Pancreas (tissue), 10 donors: ENCODE data around the gene CASP4. TPM values are rescaled to one million over a fixed set of nuclear protein-coding genes. Genes with fewer than 3 reads are reported as not detected.
A peak's percentile ranks its signal among the peaks of the same experiment; 100 is the strongest.

ENCODE experiments used
- ATAC-seq, 4 donors: fragments of 200-7000 bp; cut with Tn5 transposase; one replicate each; pipeline versions ENCODE4 v1.8.0 to v1.9.1; 2020; ENCODE audit warnings: mild to moderate bottlenecking in 4 of 4, moderate library complexity in 4 of 4
- DNase-seq, 6 donors: peaks; one replicate each; pipeline ENCODE4 v3.0.0-alpha.2; 2020
- FAIRE-seq: peaks from 2 replicates; lab custom pipeline; 2012; peaks lifted over from hg19 to GRCh38; lab: Jason Lieb, UNC
- H3K27ac ChIP-seq, 4 donors: fragments of 200-600 bp; sonication (generic); 1 replicate in 3 of 4; 2 replicates in 1 of 4; pipeline versions ENCODE4 v1.5.0 to v1.8.0; 2020
- H3K27me3 ChIP-seq, 4 donors: fragments of 200-600 bp; one replicate each; pipeline ENCODE4 v1.8.0; 2021
- H3K36me3 ChIP-seq, 3 donors: fragments of 200-600 bp; sonication (generic) in 1 of 3; one replicate each; pipeline versions ENCODE4 v1.5.0 to v1.8.0; 2020 to 2021
- H3K4me1 ChIP-seq, 3 donors: fragments of 200-600 bp; one replicate each; pipeline ENCODE4 v1.8.0; 2021
- H3K4me3 ChIP-seq, 4 donors: fragments of 200-600 bp; sonication (generic) in 2 of 4; one replicate each; pipeline versions ENCODE4 v1.5.0 to v1.8.0; 2020 to 2021
- H3K9me3 ChIP-seq, 4 donors: fragments of 200-600 bp; one replicate each; pipeline ENCODE4 v1.8.0; 2021
- CTCF ChIP-seq, 4 donors: fragments of 200-600 bp; sonication (generic) in 3 of 4; IDR thresholded peaks; one replicate each; pipeline versions ENCODE4 v1.5.0 to v1.8.0; 2021; ENCODE audit warnings: antibody characterized with exemption in 4 of 4
- WGBS, 2 donors: extraction: QIAGEN DNeasy Blood & Tissue Kit; methylation state at CpG; one replicate each; pipeline ENCODE4 v1.1.7; 2013; 5-methylcytosine and 5-hydroxymethylcytosine counted together
- intact Hi-C, 3 donors: fragments of 100-400 bp; cut with DNase I; formaldehyde crosslinking; loops; one replicate each; pipeline versions ENCODE4 v1.11.1 to v1.14.2; 2022
- polyA plus RNA-seq, 2 donors: library from polyadenylated mRNA; stranded (reverse); fragments of 200-250 nt; gene quantifications; one replicate each; pipeline ENCODE4 v1.2.3, GENCODE V29; 2013
- total RNA-seq, 6 donors: library from RNA; stranded (reverse); fragmentation: NEBNext Ultra II Directional in 4 of 6; extraction: Animal tissue kit (Norgen Biotek cat#: 25700) in 4 of 6; gene quantifications; one replicate each; pipeline versions ENCODE4 v1.2.1 to v1.2.4, GENCODE V29; 2021 to 2023
- donor health status: healthy with polysubstance abuse.
- donor health status: DM: no; HTN: no; CAD: no; lungs with moderate emphysema.
- donor health status: DM: no; HTN: no; CAD: no.
- donor health status: control.
- donor health status: control.
- donor health status: Bipolar disorder and iron deficiency.
- donor health status: DM: yes; HTN: yes; CAD: no.
- donor health status: DM: no; HTN: no; CAD: no.
- donor health status: DM: no; HTN: no; CAD: no.
- donor health status: DM: yes; HTN: yes; CAD: no.

CASP4 gene
- total and polyA plus RNA-seq, 8 donors, result 29.7 to 60.8 (median 42.6) TPM

GRCh38 chr11:105000797-105001196 is 32.4 kb upstream of the CASP4 start:
- H3K4me3 ChIP-seq, result no peak overlapping the region
- peak in 2 of 4 donors; percentile 53 to 62 for ATAC-seq
- WGBS, 2 donors, result 74 to 84% methylated on average over 7 of the region's 7 CpGs
- no peak for FAIRE-seq
- TF ChIP-seq CTCF (IDR thresholded peaks at IDR 0.05), result peak in 3 of 4 donors; percentile 17 to 35 (median 20)
- H3K9me3 ChIP-seq, result no peaks in the 10 kb centered on the region
- no peaks in the 10 kb centered on the region for H3K27me3 ChIP-seq
- H3K4me1 ChIP-seq, result no peaks in the 10 kb centered on the region
- no peak overlapping the region for H3K27ac ChIP-seq
- H3K36me3 ChIP-seq, result no peaks in the 10 kb centered on the region
- intact Hi-C loops, result no loop called here
- DNase-seq, result peak in 2 of 6 donors; percentile 15 to 21

- H3K4me3 ChIP-seq, result no peak overlapping the region
Measured at GRCh38 chr11:105000167-105000566, 31.8 kb upstream of the CASP4 start.

GRCh38 chr11:104999721-105000120 is 31.3 kb upstream of the CASP4 start:
- 63 to 74% methylated on average over 1 of the region's 1 CpG for WGBS, 2 donors
- Histone ChIP-seq H3K27me3 (no peaks in the 10 kb centered on the region), H3K36me3 (no peaks in the 10 kb centered on the region), H3K4me1 (no peaks in the 10 kb centered on the region), H3K27ac (no peak overlapping the region), H3K4me3 (no peak overlapping the region), H3K9me3 (no peaks in the 10 kb centered on the region)
- DNase-seq (no peak), FAIRE-seq (no peak), ATAC-seq (no peak)
- no peak for TF ChIP-seq CTCF (IDR thresholded peaks at IDR 0.05)
- intact Hi-C loops, result no loop called here

More at GRCh38 chr11:105000167-105000566, 31.8 kb upstream of the CASP4 start:
- H3K4me1 ChIP-seq, result no peaks in the 10 kb centered on the region
- ATAC-seq (no peak), FAIRE-seq (no peak), DNase-seq (no peak)
- H3K9me3 ChIP-seq, result no peaks in the 10 kb centered on the region
- no peaks in the 10 kb centered on the region for H3K27me3 ChIP-seq
- 82 to 91% methylated on average over 5 of the region's 5 CpGs for WGBS, 2 donors
- intact Hi-C loops, result no loop called here
- H3K36me3 ChIP-seq, result no peaks in the 10 kb centered on the region
- no peak for TF ChIP-seq CTCF (IDR thresholded peaks at IDR 0.05)
- H3K27ac ChIP-seq, result no peak overlapping the region

- H3K4me1 ChIP-seq, result no peaks in the 10 kb centered on the region
- H3K27me3 ChIP-seq, result no peaks in the 10 kb centered on the region
- ATAC-seq, result no peak
- no peaks in the 10 kb centered on the region for H3K36me3 ChIP-seq
- TF ChIP-seq CTCF (IDR thresholded peaks at IDR 0.05), result no peak
- WGBS, 2 donors, result 41 to 54% methylated on average over 6 of the region's 6 CpGs
- H3K9me3 ChIP-seq, result no peaks in the 10 kb centered on the region
- no peak for DNase-seq
- H3K27ac ChIP-seq, result no peak overlapping the region
- intact Hi-C loops, result no loop called here
- no peak overlapping the region for H3K4me3 ChIP-seq
- FAIRE-seq, result no peak
Measured at GRCh38 chr11:104997288-104997687, 28.9 kb upstream of the CASP4 start.

GRCh38 chr11:104995001-104995408 is 26.6 kb upstream of the CASP4 start:
- Histone ChIP-seq H3K27ac (no peak overlapping the region), H3K27me3 (no peaks in the 10 kb centered on the region), H3K9me3 (no peaks in the 10 kb centered on the region), H3K4me3 (no peak overlapping the region), H3K4me1 (peaks cover 0 to 4% (median 0%) of the 10 kb centered on the region in 3 donors), H3K36me3 (no peaks in the 10 kb centered on the region)
- ATAC-seq (no peak), DNase-seq (no peak), FAIRE-seq (no peak)
- 51% methylated on average over 2 of the region's 2 CpGs for WGBS, 2 donors
- intact Hi-C loops, result no loop called here
- no peak for TF ChIP-seq CTCF (IDR thresholded peaks at IDR 0.05)
